GM18861 (cell line): Measurements from ENCODE around the gene NACC1.

ENCODE experiments used
- ATAC-seq: cut with Tn5 transposase; IDR thresholded peaks from one replicate; pipeline ENCODE4 v1.9.1; 2021; ENCODE audit not compliant: unreplicated experiment

Gene NACC1

GRCh38 chr19:13189600-13189999 lies 71.5 kb downstream of the NACC1 start:
- ATAC-seq, result no peak
